Measurements from ENCODE around the gene DNTT.

Gene DNTT

GRCh38 chr10:96333101-96333500, 28.9 kb downstream of the DNTT start:
- Histone ChIP-seq H3K4ac (ENCODE audit: low read length) (no peak overlapping the region), H3K9me3 (replicated peaks in 1 of 2; ENCODE audit: control insufficient read depth in 2 of 2, insufficient read depth in 1 of 2, low read depth in 1 of 2, low read length in 2 of 2) (no peaks in the 10 kb centered on the region), H3K36me3 (replicated peaks in 1 of 2; ENCODE audit: control insufficient read depth in 2 of 2, insufficient read depth in 2 of 2, low read length in 2 of 2) (no peaks in the 10 kb centered on the region), H4K8ac (ENCODE audit: low read depth, low read length) (no peak overlapping the region), H3K79me1 (ENCODE audit: low read depth, low read length) (no peaks in the 10 kb centered on the region), H2BK15ac (ENCODE audit: low read length) (no peak overlapping the region), H2BK5ac (ENCODE audit: low read length) (no peak overlapping the region), H3K9ac (ENCODE audit: low read depth, low read length, poor library complexity) (no peak overlapping the region), H3K14ac (ENCODE audit: low read length) (no peak overlapping the region), H2AFZ (ENCODE audit: low read length) (no peak overlapping the region), H3K23ac (ENCODE audit: low read depth, low read length, poor library complexity) (no peak overlapping the region), H4K91ac (ENCODE audit: low read depth, low read length, poor library complexity) (no peak overlapping the region), H3K4me2 (ENCODE audit: insufficient read depth, low read length, poor library complexity, severe bottlenecking) (no peak overlapping the region), H3K27me3 (ENCODE audit: control insufficient read depth in 3 of 3, insufficient read depth in 3 of 3, low read depth in 1 of 3, low read length in 3 of 3) (peaks cover 0 to 5% (median 0%) of the 10 kb centered on the region in 3 experiments), H3K27ac (replicated peaks; ENCODE audit: low read length) (no peak overlapping the region), H2BK12ac (ENCODE audit: low read length) (no peak overlapping the region), H2BK120ac (ENCODE audit: low read depth, low read length) (no peak overlapping the region), H2AK5ac (ENCODE audit: low read depth, low read length) (no peak overlapping the region), H3K18ac (ENCODE audit: low read length) (no peak overlapping the region), H3K4me3 (ENCODE audit: low read length in 2 of 2) (no peak overlapping the region), H3K4me1 (ENCODE audit: control insufficient read depth in 2 of 2, insufficient read depth in 1 of 2, low read depth in 1 of 2, low read length in 2 of 2) (no peaks in the 10 kb centered on the region)
- WGBS, 2 donors (ENCODE audit: extremely low coverage in 2 of 2, insufficient read length in 2 of 2, insufficient replicate concordance in 1 of 2) = no CpG with 5 or more reads among the region's 1 CpG
- DNase-seq (ENCODE audit: low spot score) = no peak

- peak; percentile 40 for DNase-seq (ENCODE audit: low spot score)
Observed at GRCh38 chr10:96334616-96335526, 30.6 kb downstream of the DNTT start.

GRCh38 chr10:96337106-96337505, 32.9 kb downstream of the DNTT start:
- no peak overlapping the region for H4K91ac ChIP-seq (ENCODE audit: low read depth, low read length, poor library complexity)
- H3K4ac ChIP-seq (ENCODE audit: low read length) = no peak overlapping the region
- H3K18ac ChIP-seq (ENCODE audit: low read length) = no peak overlapping the region
- no peak for DNase-seq (ENCODE audit: low spot score)
- no peak overlapping the region for H2AFZ ChIP-seq (ENCODE audit: low read length)
- H3K27me3 ChIP-seq (ENCODE audit: control insufficient read depth in 3 of 3, insufficient read depth in 3 of 3, low read depth in 1 of 3, low read length in 3 of 3) = peaks cover 0 to 9% (median 0%) of the 10 kb centered on the region in 3 experiments
- no peaks in the 10 kb centered on the region for H3K9me3 ChIP-seq (replicated peaks in 1 of 2; ENCODE audit: control insufficient read depth in 2 of 2, insufficient read depth in 1 of 2, low read depth in 1 of 2, low read length in 2 of 2)
- H2BK12ac ChIP-seq (ENCODE audit: low read length) = no peak overlapping the region
- no peak overlapping the region for H3K9ac ChIP-seq (ENCODE audit: low read depth, low read length, poor library complexity)
- no peak overlapping the region for H2AK5ac ChIP-seq (ENCODE audit: low read depth, low read length)
- no peak overlapping the region for H2BK15ac ChIP-seq (ENCODE audit: low read length)
- no CpG with 5 or more reads among the region's 2 CpGs for WGBS, 2 donors (ENCODE audit: extremely low coverage in 2 of 2, insufficient read length in 2 of 2, insufficient replicate concordance in 1 of 2)
- no peak overlapping the region for H3K27ac ChIP-seq (replicated peaks; ENCODE audit: low read length)
- H2BK5ac ChIP-seq (ENCODE audit: low read length) = no peak overlapping the region
- H3K79me1 ChIP-seq (ENCODE audit: low read depth, low read length) = no peaks in the 10 kb centered on the region
- H3K4me1 ChIP-seq (ENCODE audit: control insufficient read depth in 2 of 2, insufficient read depth in 1 of 2, low read depth in 1 of 2, low read length in 2 of 2) = peaks cover 0 to 7% of the 10 kb centered on the region in 2 donors
- no peak overlapping the region for H3K23ac ChIP-seq (ENCODE audit: low read depth, low read length, poor library complexity)
- H3K36me3 ChIP-seq (replicated peaks in 1 of 2; ENCODE audit: control insufficient read depth in 2 of 2, insufficient read depth in 2 of 2, low read length in 2 of 2) = no peaks in the 10 kb centered on the region
- H4K8ac ChIP-seq (ENCODE audit: low read depth, low read length) = no peak overlapping the region
- no peak overlapping the region for H3K4me3 ChIP-seq (ENCODE audit: low read length in 2 of 2)
- no peak overlapping the region for H3K14ac ChIP-seq (ENCODE audit: low read length)
- H3K4me2 ChIP-seq (ENCODE audit: insufficient read depth, low read length, poor library complexity, severe bottlenecking) = no peak overlapping the region
- no peak overlapping the region for H2BK120ac ChIP-seq (ENCODE audit: low read depth, low read length)

More at GRCh38 chr10:96334616-96335526, 30.6 kb downstream of the DNTT start:
- Histone ChIP-seq H3K23ac (ENCODE audit: low read depth, low read length, poor library complexity) (no peak overlapping the region), H3K79me1 (ENCODE audit: low read depth, low read length) (no peaks in the 10 kb centered on the region), H4K8ac (ENCODE audit: low read depth, low read length) (no peak overlapping the region), H2BK12ac (ENCODE audit: low read length) (no peak overlapping the region), H3K14ac (ENCODE audit: low read length) (no peak overlapping the region), H3K4me3 (ENCODE audit: low read length in 2 of 2) (no peak overlapping the region), H3K4me2 (ENCODE audit: insufficient read depth, low read length, poor library complexity, severe bottlenecking) (no peak overlapping the region), H3K27ac (replicated peaks; ENCODE audit: low read length) (no peak overlapping the region), H2BK15ac (ENCODE audit: low read length) (no peak overlapping the region), H3K27me3 (ENCODE audit: control insufficient read depth in 3 of 3, insufficient read depth in 3 of 3, low read depth in 1 of 3, low read length in 3 of 3) (peaks cover 0 to 9% (median 0%) of the 10 kb centered on the region in 3 experiments), H3K4ac (ENCODE audit: low read length) (no peak overlapping the region), H2AFZ (ENCODE audit: low read length) (no peak overlapping the region), H3K36me3 (replicated peaks in 1 of 2; ENCODE audit: control insufficient read depth in 2 of 2, insufficient read depth in 2 of 2, low read length in 2 of 2) (no peaks in the 10 kb centered on the region), H3K18ac (ENCODE audit: low read length) (no peak overlapping the region), H4K91ac (ENCODE audit: low read depth, low read length, poor library complexity) (no peak overlapping the region), H3K9me3 (replicated peaks in 1 of 2; ENCODE audit: control insufficient read depth in 2 of 2, insufficient read depth in 1 of 2, low read depth in 1 of 2, low read length in 2 of 2) (no peaks in the 10 kb centered on the region), H2AK5ac (ENCODE audit: low read depth, low read length) (no peak overlapping the region), H2BK120ac (ENCODE audit: low read depth, low read length) (no peak overlapping the region), H2BK5ac (ENCODE audit: low read length) (no peak overlapping the region), H3K9ac (ENCODE audit: low read depth, low read length, poor library complexity) (no peak overlapping the region), H3K4me1 (ENCODE audit: control insufficient read depth in 2 of 2, insufficient read depth in 1 of 2, low read depth in 1 of 2, low read length in 2 of 2) (peaks cover 0 to 3% of the 10 kb centered on the region in 2 donors)
- WGBS, 2 donors (ENCODE audit: extremely low coverage in 2 of 2, insufficient read length in 2 of 2, insufficient replicate concordance in 1 of 2) = no CpG with 5 or more reads among the region's 5 CpGs

- H2BK12ac ChIP-seq (ENCODE audit: low read length) = no peak overlapping the region
- no peak overlapping the region for H3K14ac ChIP-seq (ENCODE audit: low read length)
- H3K27me3 ChIP-seq (ENCODE audit: control insufficient read depth in 3 of 3, insufficient read depth in 3 of 3, low read depth in 1 of 3, low read length in 3 of 3) = peaks cover 0 to 9% (median 0%) of the 10 kb centered on the region in 3 experiments
- no peak overlapping the region for H2BK120ac ChIP-seq (ENCODE audit: low read depth, low read length)
- no peak overlapping the region for H3K9ac ChIP-seq (ENCODE audit: low read depth, low read length, poor library complexity)
- no peak overlapping the region for H2BK5ac ChIP-seq (ENCODE audit: low read length)
- H2BK15ac ChIP-seq (ENCODE audit: low read length) = no peak overlapping the region
- no peak overlapping the region for H3K18ac ChIP-seq (ENCODE audit: low read length)
- H3K4me1 ChIP-seq (ENCODE audit: control insufficient read depth in 2 of 2, insufficient read depth in 1 of 2, low read depth in 1 of 2, low read length in 2 of 2) = peaks cover 0 to 7% of the 10 kb centered on the region in 2 donors
- H3K36me3 ChIP-seq (replicated peaks in 1 of 2; ENCODE audit: control insufficient read depth in 2 of 2, insufficient read depth in 2 of 2, low read length in 2 of 2) = no peaks in the 10 kb centered on the region
- no peaks in the 10 kb centered on the region for H3K79me1 ChIP-seq (ENCODE audit: low read depth, low read length)
- H3K4me2 ChIP-seq (ENCODE audit: insufficient read depth, low read length, poor library complexity, severe bottlenecking) = no peak overlapping the region
- no peak overlapping the region for H3K4ac ChIP-seq (ENCODE audit: low read length)
- H4K8ac ChIP-seq (ENCODE audit: low read depth, low read length) = no peak overlapping the region
- WGBS, 2 donors (ENCODE audit: extremely low coverage in 2 of 2, insufficient read length in 2 of 2, insufficient replicate concordance in 1 of 2) = no CpG with 5 or more reads among the region's 5 CpGs
- no peak overlapping the region for H3K23ac ChIP-seq (ENCODE audit: low read depth, low read length, poor library complexity)
- H2AFZ ChIP-seq (ENCODE audit: low read length) = no peak overlapping the region
- H3K4me3 ChIP-seq (ENCODE audit: low read length in 2 of 2) = no peak overlapping the region
- DNase-seq (ENCODE audit: low spot score) = no peak
- H4K91ac ChIP-seq (ENCODE audit: low read depth, low read length, poor library complexity) = no peak overlapping the region
- no peak overlapping the region for H3K27ac ChIP-seq (replicated peaks; ENCODE audit: low read length)
- no peak overlapping the region for H2AK5ac ChIP-seq (ENCODE audit: low read depth, low read length)
- no peaks in the 10 kb centered on the region for H3K9me3 ChIP-seq (replicated peaks in 1 of 2; ENCODE audit: control insufficient read depth in 2 of 2, insufficient read depth in 1 of 2, low read depth in 1 of 2, low read length in 2 of 2)
Observed at GRCh38 chr10:96338279-96338925, 34.2 kb downstream of the DNTT start.
